HG02943 (cell line): ENCODE results near the gene STXBP5.

ENCODE experiments used
- ATAC-seq: cut with Tn5 transposase; IDR thresholded peaks from one replicate; pipeline ENCODE4 v1.9.1; 2021; ENCODE audit warnings: mild to moderate bottlenecking, low read depth, moderate library complexity; ENCODE audit not compliant: unreplicated experiment

Gene STXBP5

DNA sequence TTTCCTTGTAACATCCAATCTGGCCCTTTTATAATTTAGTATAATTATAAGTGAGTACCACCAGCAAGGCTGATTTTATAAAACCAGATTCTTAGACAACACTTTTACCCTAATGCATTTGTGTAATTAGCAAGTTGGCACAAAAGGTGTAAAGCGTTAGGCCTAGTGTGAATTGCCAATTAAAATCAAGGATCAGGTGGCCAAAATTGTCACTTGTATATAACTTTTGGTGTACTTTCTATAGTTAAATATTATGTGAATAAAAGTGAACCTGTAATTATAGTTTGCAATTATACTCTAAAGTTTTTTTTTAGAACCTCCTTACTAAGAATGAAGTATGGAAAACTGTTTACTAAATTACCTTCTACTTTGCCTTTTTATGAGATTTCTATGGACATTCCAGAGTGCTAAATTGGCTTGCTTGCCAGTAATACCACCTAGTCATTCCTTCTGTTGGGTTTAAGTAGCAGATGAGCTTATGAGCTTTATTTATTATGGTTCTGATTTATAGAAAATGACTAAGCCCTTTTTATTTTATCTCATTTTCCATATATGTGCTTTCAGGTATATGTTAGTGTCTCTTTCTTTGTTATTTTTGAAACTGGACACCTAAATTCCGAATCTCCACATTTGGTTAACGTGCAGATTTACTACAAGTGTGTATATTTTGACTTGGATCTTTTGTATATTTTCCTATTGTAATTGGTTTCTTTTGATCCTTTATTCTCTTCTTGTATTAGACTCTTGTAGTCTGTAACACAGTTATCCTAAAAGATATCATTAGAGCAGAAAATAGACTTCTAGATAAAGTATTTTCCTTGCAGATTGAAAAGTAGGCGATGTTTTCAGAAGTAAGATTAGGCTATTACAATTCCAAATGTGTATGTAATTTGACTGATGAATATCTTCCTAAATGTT is 3.9 kb downstream of the STXBP5 start:
- ATAC-seq = no peak

DNA sequence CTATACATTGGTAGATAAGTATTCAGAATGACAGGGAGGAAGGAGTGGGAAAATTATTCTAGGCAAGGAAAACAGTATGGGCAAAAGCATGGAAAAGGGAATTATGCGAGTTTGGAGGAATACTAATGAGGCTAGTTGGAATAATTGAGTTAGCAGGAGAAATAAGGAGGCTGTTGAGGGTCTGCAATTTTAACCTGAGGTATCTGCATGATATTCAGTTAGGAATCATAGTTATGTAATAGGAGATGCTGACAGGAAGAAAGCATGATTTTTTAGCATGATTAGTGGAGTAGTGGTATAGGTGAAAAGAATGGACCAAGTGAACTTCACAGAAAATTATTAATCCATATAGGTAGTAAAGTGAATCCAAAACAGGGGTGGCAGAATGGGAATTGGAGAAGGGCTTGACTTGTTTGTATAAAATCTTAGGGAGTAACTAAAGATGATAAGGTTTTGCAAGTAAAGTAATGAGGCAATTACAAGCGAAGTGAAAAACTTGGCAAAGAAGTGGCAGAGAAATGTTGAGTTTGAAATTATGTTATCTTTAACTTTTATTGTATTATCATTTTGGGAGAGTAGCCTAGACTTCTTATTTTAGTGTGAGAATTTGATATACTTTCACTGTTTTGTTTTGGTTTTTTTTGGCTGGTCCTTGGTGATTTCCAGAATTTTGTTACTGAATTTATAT is 5.7 kb downstream of the STXBP5 start:
- no peak for ATAC-seq

DNA sequence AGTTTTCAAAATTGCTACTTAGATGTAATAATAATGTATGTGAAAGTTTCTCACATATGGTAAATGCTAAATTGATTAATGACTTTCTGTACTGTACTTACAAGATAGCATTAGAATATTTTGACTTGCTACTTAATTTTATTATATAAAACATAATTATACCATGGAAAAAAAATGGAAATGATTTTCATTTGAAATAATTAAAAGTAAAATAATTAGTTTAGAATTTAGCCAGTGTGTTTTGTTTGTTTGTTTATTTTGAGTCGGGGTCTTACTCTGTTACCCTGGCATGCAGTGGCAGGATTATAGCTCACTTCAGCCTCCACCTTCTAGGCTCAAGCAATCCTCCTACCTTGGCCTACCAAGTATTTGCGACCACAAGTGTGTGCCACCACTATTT is 7.1 kb downstream of the STXBP5 start:
- ATAC-seq = no peak

DNA sequence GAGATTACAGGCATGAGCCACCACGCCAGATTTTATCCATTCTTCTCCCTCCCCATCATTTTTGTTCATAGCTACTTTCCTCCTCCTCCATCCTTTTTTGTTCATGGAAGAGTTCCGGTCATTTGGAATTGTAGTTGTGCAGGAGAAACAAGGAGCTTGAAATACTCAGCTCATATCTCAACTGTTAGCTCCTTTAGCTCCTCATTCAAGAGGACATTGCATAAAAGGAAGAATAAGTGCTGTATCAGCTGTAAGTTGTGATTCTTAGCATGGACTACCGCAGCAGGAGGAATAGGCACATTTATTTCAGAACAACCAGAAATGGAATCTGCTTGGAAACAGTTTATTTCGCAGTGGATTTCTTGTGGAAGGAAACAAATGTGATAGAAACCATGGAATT is 7.6 kb downstream of the STXBP5 start:
- no peak for ATAC-seq

DNA sequence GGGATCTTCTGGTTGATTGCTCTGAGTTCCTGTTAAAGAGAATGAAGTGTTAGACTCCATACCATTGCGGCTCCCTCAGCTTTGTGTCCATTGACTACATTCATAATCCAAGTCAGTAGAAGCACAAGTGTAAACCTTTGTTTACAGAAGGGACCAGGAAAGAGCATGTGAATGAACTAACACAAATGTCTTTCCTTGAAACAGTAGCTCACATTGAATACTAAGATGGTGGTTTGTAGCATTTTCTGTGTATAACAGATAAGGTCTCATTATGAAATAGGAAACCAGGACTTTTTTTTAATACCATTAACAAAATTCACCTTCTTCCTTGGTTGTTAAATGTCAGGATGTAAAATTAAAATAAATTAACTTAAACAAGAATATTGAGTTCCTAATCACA is 8.4 kb downstream of the STXBP5 start:
- ATAC-seq = no peak

DNA sequence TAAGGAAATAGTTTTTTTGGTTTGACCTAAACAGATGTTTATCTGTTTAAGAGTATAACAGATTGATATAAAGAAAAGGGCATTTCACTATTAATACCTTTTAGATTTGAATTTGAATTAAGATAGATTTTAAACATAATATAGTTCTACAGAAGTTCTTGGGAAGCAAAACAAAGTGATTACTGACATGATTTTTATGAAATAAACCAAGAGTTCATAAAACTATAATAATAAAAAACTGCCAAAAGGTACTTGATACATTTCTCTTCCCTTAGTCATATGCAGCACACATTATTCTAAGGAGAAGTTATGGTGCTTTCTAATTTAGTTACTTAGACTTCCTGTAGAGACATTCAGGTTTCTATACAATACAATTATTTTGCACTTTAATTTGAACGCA is 9.6 kb downstream of the STXBP5 start:
- no peak for ATAC-seq

DNA sequence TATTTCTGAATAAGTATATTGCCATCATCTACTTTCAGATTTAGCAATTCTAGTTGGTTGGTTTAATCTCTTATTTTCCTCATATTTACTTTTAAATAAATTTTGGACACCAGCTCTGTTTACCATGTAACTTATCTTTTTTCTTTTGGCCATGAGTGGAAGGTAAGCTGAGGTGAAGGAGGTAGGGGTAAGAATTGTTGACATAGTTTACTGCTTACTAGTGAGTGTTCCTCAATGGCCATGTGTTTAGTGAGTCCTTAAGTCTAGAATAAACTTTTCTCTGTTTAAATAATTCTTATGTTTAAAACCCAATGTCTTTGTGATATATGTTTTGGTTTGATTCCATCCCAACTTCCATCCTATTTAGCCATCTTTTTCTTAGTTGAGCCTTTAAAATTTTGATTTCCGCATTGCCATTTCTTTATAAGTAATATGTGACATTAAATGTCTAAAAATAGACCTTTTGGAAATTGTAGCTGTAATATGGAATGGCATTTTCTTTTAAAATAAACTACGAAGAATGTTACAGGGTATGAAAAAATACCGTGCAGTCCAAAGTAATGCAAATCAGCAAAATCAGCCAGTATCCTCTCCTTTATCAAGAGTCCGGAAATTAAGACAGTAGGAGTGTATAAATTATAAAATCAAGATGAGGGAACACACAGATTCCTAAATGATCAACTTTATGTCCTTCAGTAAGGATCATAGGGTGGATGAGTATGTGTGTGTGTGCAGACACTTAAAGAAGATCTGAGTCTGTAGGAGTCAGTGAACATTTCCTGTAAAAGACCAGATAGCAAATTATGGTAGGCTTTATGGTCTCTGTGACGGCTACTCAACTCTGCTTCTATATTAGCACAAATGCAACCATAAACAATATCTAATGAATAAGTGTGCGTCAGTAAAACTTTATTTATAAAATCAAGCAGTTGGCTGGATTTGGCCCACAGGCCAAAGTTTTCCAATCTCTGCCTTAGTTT is 10.3 kb downstream of the STXBP5 start:
- no peak for ATAC-seq

DNA sequence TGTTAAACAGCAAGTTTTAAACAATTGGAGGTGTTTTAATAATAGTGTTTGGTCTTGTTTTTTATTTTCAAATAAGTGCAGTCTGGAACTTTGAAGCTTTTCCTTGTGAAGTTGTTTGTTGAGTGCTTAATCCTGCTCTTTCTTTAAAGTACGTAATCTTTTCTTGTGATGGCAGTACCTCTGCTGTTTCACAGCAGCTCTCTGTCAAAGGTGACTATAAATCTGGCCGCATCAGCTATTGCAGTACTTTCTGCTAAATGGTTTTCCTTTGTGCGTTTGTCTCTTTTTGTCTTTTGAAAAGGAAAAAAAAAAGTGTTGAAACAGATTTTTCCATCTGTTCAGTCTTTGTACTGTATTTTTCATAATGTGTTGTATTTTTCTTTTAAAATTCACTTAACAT is 12.7 kb downstream of the STXBP5 start:
- ATAC-seq = no peak

DNA sequence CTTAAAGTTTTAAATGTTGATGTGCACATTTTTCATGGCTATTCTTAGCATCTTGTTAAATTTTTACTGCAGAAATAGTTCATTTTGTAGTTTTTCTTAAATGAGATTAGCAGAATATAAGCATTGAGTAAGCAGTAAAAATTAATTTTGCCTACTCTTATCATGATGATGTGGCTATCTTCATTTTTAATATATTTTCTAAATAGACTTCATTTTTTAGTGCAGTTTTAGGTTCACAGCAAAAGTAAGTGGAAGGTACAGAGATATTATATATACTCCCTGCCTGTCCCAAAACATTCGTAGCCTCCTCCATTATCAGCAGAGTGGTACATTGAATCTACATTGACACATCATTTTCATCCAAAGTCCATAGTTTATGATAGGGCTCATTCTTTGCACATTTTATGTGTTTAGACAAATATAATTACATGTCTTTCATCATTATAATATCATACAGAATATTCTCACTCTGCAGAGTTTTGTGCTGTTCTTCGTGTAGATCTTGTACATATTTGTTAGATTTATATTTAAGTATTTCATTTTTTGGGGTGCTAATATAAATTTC is 13.7 kb downstream of the STXBP5 start:
- no peak for ATAC-seq

DNA sequence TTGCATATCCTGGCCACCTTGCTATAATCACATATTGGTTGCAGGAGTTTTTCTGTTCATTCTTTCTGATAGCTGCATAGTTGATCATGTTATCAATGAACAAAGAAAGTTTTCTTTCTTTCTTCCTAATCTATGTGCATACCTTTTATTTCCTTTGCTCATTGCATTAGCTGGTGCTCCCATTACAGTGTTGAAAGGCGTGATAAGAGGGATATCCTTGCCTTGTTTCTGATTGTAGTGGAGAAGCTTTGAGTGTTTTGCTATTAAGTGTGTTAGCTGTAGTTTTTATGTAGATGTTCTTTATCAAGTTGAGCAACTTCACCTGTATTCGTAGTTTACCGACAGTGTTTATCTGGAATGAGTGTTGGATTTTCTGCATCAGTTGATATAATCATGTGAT is 14.6 kb downstream of the STXBP5 start:
- no peak for ATAC-seq

DNA sequence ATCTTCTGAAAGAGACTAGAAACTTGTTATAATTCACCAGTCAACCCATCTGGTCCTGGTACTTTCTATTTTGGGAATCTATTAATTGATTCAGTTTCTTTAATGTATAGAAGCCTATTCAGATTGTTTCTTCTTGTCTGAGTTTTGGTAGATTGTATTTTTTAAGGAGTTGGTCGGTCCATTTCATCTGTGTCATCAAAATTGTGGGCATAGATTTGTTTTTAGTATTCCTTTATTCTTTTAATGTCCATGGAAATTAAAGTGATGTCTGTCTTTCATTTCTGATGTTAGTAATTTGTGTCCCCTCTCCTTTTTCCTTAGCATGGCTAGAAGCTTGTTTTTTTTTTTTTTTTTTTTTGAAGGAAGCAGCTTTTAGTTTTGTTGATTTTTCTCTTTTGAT is 15.2 kb downstream of the STXBP5 start:
- ATAC-seq = no peak

DNA sequence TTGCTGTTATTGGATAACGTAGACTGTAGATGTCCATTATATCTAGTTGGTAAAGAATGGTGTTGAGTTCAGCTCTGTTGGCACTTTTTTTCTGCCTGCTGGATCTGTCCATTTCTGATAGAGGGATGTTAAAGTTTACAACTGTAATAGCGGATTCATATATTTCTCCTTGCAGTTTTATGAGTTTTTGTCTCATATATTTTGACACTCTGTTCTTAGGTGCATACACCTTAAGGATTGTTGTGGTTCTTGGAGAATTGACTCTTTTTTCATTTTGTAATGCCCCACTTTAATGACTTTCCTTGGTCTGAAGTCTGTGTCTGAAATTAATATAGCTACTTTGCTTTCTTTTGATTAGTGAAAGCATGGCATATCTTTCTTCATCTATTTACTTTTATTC is 16.1 kb downstream of the STXBP5 start:
- ATAC-seq = no peak

DNA sequence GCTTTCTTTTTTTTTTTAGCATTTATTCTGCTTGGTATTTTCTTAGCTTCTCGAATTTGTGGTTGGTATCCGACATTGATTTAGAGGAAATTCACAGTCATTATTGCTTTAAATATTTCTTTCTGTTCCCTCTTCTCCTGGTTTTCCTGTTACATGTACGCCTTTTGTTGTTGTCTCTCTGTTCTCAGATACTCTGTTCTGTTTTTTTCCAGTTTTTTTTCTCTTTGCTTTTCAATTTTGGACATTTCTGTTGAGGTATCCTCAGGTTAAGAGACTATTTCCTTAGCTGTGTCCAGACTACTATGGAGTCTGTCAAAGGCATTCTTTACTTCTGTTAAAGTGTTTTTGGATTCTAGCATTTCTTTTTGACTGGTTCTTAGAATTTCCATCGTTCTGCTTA is 17.5 kb downstream of the STXBP5 start:
- ATAC-seq = no peak

DNA sequence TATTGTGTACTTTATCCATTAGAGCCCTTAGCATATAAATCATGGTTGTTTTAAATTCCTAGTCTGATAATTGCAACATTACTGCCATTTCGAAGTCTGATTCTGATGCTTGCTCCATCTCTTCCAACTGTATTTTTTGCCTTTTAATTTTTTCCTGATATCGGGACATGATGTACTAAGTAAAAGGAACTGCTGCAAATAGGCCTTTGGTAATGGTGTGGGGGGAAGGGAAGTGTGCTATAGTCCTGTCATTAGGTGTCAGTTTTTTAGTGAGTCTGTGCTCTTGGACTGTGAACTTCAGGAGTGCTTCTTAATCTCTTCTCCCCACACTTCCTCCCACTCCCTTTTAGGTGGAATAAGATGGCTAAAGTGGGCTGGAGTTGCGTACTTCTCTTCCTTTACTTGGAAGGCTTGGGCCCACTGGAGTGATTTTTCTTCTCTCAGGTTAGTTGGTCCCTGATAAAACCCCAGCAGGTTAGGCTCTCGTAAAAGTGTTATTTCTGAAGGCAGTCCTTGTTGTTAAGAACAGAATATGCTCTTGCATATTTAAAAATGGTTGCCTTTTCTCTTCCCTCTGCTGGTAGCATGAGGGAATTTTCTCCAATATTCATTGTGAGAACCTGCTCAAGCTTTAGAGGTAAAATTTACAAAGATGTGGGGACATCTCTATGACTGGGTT is 18.1 kb downstream of the STXBP5 start:
- ATAC-seq = no peak

DNA sequence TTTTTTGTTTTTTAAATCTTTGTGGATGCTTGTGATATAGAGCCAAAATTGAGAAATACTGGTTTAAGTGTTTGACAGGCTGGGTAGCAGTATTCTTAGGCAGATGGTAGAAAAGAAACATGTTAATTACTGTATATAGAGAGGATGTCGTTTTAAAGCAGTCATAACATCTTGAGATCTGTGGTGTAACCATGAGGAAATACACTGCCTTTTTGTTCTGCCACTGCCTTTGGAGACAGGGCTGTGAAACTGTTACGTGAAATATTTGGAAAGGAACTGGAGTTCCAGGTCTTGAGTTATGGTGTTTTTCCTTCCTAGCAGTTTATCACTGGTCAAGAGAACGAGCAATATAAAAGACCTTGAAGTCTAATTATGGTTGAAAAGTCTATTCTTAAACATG is 19.5 kb downstream of the STXBP5 start:
- ATAC-seq = no peak

DNA sequence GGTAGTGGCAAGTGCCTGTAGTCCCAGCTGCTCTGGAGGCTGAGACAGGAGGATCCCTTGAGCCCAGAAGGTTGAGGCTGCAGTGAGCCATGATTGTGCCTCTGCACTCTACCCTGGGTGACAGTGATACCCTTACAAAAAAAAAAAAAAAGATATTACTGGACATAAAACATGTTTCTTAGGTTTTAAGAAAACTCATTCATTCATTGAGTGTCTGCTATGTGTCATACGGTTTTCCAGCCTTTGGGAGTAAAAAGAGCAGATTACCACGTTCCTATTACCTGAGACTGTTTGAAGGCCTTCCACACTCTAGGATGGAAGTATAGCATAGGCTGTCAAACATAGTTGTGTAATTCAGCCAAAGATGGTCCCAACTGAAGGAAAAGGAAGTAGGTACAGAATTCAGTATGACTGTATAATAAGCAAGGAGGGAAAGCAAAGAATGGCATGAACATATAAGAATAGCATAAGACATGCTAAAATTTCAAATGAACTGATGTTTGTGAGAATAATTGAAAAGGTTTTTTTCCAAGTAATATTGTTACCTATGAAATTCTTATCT is 22.0 kb downstream of the STXBP5 start:
- ATAC-seq = no peak

DNA sequence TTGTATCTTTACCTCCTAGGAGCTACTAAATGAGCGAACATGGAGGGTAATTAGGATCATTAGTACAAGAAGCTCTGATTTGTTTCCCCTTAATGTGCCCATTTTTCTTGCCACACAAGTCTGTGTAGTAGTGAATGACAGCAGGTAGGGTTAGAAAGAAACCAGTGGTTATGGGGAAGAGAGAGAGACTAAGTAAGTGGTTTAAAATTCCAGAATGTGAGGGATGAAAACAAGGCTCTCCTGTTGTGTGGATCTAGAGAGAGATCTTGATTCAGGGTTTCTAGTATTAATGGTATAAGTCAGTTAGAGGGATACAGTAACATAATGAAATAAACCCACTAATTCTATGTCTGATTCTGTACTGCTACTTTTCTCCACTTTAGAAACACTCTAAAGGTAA is 22.7 kb downstream of the STXBP5 start:
- no peak for ATAC-seq

DNA sequence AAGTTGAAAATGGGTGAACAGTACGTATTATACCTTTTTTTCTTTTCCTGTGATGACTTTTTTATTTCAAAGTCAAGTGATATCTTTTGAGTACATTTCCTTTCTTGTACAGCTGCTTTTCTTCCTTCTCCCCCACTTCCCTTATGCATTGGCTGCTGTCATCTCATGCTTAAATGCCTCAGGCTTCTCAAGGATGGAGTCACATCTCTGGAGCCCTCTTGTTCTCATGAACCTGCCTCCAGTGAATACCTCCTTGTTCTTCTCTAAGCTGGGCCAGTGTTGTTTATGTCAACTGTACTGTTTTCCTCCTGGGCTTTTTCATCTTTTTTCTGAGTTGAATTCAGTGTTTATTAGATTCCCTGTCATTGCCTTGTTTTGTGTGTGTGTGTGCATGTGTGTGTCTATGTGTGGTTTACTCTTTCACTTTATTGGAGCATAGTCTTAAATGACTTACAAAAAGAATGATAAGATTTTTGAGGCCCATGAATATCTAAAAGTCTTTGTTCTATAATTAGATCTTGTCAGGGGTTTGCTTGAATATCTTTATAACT is 23.6 kb downstream of the STXBP5 start:
- ATAC-seq = no peak

DNA sequence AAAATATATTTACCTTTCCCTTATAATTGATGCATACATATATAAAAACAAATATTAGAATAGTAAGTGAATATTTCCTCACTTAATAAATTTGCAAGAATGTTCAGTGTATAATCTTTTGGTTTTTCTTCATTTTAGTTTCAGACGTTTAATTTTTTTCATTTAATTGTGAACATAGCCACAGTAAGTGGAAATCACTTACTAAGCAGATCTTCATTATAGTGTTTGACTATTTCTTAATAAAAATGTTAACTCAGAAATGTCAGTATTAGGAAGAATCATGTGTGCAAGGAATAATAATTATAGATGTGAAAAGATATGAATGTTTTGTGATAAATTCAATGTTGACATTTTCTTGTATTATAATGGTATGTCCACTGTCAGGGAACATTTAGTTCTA is 27.4 kb downstream of the STXBP5 start:
- no peak for ATAC-seq
